HG03442 (cell line): Measurements from ENCODE around the gene CCDC97.

ENCODE experiments used
- ATAC-seq: cut with Tn5 transposase; IDR thresholded peaks from one replicate; pipeline ENCODE4 v1.9.1; 2021; ENCODE audit warnings: mild to moderate bottlenecking, moderate library complexity; ENCODE audit not compliant: unreplicated experiment

The CCDC97 gene

GRCh38 chr19:41318696-41319499 lies 8.9 kb downstream of the CCDC97 start:
- ATAC-seq: no peak

GRCh38 chr19:41319500-41320184 lies 9.7 kb downstream of the CCDC97 start:
- ATAC-seq: no peak

GRCh38 chr19:41320185-41320518 lies 10.2 kb downstream of the CCDC97 start:
- no peak for ATAC-seq

- ATAC-seq: no peak
Measured at GRCh38 chr19:41320568-41320967, 10.6 kb downstream of the CCDC97 start.

GRCh38 chr19:41321204-41321599 lies 11.2 kb downstream of the CCDC97 start:
- no peak for ATAC-seq

- ATAC-seq: no peak
Measured at GRCh38 chr19:41321600-41322270, 11.8 kb downstream of the CCDC97 start.

GRCh38 chr19:41322451-41322850 lies 12.5 kb downstream of the CCDC97 start:
- ATAC-seq: no peak

GRCh38 chr19:41323023-41323422 lies 13.1 kb downstream of the CCDC97 start:
- no peak for ATAC-seq

GRCh38 chr19:41323430-41324125 lies 13.6 kb downstream of the CCDC97 start:
- no peak for ATAC-seq

GRCh38 chr19:41324231-41324702 lies 14.3 kb downstream of the CCDC97 start:
- ATAC-seq: no peak

- no peak for ATAC-seq
Measured at GRCh38 chr19:41324921-41325639, 15.1 kb downstream of the CCDC97 start.

GRCh38 chr19:41325640-41325946 lies 15.6 kb downstream of the CCDC97 start:
- no peak for ATAC-seq

GRCh38 chr19:41325947-41326706 lies 16.2 kb downstream of the CCDC97 start:
- ATAC-seq: no peak

GRCh38 chr19:41327076-41327575 lies 17.2 kb downstream of the CCDC97 start:
- ATAC-seq: no peak

- peak; percentile 42 for ATAC-seq
Measured at GRCh38 chr19:41327576-41328156, 17.7 kb downstream of the CCDC97 start.

GRCh38 chr19:41328157-41328841 lies 18.3 kb downstream of the CCDC97 start:
- ATAC-seq: peak; percentile 20

GRCh38 chr19:41328842-41329225 lies 18.9 kb downstream of the CCDC97 start:
- no peak for ATAC-seq

- no peak for ATAC-seq
Measured at GRCh38 chr19:41330481-41330880, 20.5 kb downstream of the CCDC97 start.
